GM12874 (cell line): Measurements from ENCODE around the gene RABGAP1L.

Source experiments
- TF ChIP-seq, protein P1 (sequence below): IDR thresholded peaks from 2 replicates; pipeline ENCODE4 v1.5.1; 2011; ENCODE audit warnings: low read depth, mild to moderate bottlenecking, control low read depth, low read length, moderate library complexity; ENCODE audit not compliant: insufficient read depth

RABGAP1L gene

DNA sequence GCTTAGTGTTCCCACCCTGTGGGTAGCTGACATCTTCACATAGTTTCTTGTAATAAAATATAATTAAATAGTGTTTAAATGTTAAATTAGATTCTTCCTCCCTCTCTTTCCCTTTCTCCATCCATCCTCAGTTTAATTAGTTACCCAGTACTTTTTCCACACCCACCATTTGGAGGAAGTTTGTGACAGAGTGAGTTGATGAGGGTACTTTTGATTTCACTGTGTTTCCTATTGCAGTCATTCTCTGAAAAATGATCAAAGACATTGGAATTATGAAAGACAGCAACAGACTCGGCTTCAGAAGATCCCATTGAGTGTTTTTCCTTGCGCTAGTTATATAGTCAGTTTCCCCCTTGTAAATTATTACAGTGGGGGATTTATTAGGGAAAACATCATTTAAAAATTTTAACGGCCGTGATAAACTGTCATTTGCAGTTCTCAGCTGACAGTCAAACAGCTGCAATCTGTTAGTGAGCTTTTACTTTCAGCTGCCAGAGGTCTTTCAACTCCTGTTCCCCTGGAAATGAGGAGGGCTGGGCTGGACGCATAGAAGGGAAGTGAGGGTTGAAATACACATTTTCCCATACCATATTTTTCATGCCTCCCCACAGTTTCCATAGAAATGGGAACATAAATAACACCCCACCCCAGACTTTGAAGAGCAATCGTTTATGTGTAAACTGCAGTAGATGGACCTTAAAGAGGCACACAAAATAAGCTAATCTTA lies 779.1 kb downstream of the RABGAP1L start:
- TF ChIP-seq, protein P1, sequence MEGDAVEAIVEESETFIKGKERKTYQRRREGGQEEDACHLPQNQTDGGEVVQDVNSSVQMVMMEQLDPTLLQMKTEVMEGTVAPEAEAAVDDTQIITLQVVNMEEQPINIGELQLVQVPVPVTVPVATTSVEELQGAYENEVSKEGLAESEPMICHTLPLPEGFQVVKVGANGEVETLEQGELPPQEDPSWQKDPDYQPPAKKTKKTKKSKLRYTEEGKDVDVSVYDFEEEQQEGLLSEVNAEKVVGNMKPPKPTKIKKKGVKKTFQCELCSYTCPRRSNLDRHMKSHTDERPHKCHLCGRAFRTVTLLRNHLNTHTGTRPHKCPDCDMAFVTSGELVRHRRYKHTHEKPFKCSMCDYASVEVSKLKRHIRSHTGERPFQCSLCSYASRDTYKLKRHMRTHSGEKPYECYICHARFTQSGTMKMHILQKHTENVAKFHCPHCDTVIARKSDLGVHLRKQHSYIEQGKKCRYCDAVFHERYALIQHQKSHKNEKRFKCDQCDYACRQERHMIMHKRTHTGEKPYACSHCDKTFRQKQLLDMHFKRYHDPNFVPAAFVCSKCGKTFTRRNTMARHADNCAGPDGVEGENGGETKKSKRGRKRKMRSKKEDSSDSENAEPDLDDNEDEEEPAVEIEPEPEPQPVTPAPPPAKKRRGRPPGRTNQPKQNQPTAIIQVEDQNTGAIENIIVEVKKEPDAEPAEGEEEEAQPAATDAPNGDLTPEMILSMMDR, result no peak

DNA sequence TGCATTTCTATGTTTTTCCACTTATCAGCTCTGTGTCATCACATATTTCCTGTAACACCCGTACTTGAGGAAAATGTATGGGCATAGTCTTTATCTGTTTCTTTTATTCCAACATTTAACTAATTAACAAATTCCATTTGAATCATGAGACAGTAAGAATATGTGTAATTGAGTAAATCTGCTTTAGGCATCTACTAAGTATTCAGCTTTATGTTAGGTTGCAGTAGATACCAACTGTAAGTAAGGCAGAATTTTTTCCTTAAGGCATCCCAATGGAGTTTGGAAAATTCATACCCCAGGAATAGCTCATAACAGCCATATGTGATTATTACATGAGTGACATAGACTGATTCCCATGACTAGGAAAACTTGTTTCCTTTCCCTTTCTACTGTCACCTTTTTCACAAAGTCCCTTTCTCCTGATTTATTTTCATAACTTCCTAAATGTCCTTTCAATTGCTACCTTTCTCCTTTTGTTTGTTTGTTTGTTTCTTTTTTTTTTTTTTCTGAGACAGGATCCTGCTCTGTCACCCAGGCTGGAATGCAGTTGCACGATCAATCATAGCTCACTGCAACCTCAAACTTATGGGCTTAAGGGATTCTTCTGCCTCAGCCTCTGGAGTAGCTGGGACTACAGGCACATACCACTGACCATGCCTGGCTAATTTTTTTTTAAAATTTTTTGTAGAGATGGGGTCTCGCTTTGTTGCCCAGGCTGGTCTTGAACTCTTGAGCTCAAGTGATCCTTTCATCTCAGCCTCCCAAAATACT lies 780.6 kb downstream of the RABGAP1L start:
- TF ChIP-seq, protein P1, result no peak

DNA sequence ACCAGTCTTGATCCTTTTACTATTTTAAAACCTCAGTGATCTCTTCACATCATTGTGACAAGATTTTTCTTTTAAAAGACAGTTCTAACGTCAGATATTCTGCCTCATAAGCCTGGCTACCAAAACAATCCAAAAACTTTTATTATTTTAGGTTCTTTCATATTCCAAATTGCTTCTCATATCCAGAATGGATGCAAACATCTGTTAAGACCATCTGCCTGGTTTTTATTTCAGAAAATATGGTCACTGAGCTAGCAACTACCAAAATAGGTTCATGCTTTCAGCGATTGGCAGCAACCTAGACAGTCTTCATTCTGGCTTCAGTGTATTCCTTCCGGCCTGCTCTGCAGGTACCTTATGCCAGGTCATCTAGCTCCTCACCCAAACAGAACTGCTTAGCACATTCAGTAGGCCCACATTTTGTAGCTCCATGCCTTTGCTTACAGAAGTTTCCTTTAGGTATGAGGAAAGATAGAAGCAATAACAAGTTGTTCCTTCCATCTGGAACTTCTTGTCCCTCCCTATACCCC lies 781.4 kb downstream of the RABGAP1L start:
- TF ChIP-seq, protein P1, result no peak

DNA sequence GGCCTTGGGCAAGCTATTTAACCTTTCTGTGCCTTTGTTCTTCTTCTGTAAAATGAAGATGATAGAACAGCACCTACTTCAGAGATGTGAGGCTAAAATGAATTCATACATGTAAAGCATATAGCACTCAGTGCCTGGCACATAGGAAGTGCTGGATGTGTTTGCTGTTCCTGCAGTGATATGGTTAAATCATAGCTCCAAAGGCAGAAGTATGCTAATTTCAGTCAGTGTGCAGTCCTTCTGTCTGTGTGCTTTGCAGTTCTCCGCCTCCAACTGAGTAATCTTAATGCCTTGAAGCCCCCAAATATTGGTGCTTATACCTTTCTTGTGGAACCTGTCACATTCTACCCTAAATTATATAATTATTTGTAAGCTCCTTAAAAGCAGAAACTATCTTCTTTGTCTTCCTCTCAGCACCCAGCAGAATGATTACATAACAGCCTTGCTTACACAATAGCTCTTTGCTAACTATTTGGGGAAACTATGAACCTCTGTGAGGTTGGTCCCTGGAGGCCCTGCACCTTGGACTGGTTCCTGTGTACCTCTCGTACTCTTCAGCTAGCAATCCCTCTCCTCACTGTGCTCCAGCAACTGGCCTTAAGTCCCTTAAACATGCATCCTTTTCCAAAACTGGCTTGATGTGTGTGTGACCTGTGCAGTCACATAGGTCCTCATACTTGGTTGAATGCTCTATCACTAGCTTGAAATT lies 783.4 kb downstream of the RABGAP1L start:
- TF ChIP-seq, protein P1, result no peak

DNA sequence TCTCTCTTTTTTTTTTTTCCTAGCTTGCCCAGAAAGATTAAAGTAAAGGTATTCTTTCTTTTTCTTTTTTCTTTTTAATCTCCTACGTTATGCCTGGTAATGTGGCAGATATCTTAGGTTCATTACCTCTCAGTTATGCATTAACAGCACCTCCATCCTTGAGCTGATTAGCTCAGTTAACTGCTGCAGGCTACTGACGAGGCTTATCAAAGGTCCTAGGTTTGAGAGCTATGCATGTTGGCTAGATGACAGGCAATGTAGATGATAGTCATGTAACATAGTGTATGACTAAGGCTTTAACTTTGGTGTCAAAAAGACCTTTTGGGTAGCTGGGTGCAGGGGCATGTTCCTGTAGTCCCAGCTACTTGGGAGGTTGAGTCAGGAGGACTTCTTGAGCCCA lies 786.7 kb downstream of the RABGAP1L start:
- TF ChIP-seq, protein P1, result no peak

DNA sequence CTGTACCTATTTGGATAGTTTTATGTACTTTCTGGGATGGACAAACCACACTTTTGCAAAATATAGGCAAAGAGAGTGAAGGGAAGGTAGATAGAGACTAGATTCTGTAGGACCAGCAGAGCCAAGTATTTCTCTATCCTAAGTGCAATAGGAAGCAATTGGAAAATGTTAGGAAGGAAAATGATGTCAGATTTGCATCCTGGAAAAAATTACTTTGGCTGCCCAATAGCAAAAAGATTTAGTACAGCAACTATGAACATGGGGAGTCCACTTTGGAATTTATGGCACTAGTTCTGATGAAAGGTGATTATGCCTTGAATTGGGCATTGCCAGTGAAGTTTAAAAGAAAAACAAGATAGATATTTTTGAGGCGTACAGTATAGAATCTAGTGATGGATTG lies 789.7 kb downstream of the RABGAP1L start:
- TF ChIP-seq, protein P1, result no peak

DNA sequence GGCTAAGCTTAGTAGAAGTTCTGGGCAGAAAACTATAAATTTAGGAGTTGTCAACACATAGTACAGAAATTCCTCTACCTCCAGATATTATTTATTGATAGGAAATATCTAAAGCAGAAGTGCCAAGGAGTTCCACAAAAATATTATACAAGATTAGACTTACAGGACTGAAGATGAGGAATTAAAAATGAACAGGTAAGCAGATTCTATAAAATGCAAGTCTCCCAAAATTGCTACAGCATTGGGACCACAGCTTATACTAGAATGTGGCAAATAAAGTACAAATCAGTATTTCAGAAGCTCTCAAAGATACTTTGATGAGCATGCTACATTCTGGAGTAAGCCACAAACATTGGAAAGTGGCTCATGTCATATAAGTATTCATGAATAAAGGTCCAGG lies 790.3 kb downstream of the RABGAP1L start:
- TF ChIP-seq, protein P1, result no peak
